KMS-11 (cell line): ENCODE results near the gene ITGB7.

Experiments
- H2AFZ ChIP-seq: fragments of 200-600 bp; sonication (generic); 2 replicates; pipeline ENCODE4 v1.6.1; 2016; ENCODE audit warnings: antibody characterized with exemption, mixed run types, low read depth
- H3K27ac ChIP-seq: fragments of 200-600 bp; sonication (generic); 2 replicates; pipeline ENCODE4 v1.6.1; 2016; ENCODE audit warnings: mild to moderate bottlenecking, mixed run types
- H3K27me3 ChIP-seq: fragments of 200-600 bp; sonication (generic); 2 replicates; pipeline ENCODE4 v1.6.1; 2017; ENCODE audit warnings: mild to moderate bottlenecking, low read depth, mixed run types, moderate library complexity; ENCODE audit not compliant: insufficient read depth
- H3K36me3 ChIP-seq: fragments of 200-600 bp; sonication (generic); 2 replicates; pipeline ENCODE4 v1.6.1; 2017; ENCODE audit warnings: mild to moderate bottlenecking, mixed run types; ENCODE audit not compliant: insufficient read depth
- H3K4me1 ChIP-seq: fragments of 200-600 bp; sonication (generic); 2 replicates; pipeline ENCODE4 v1.6.1; 2016; ENCODE audit warnings: mild to moderate bottlenecking, low read depth, mixed run types; ENCODE audit not compliant: poor library complexity, severe bottlenecking
- H3K4me2 ChIP-seq: fragments of 200-600 bp; sonication (generic); 2 replicates; pipeline ENCODE4 v1.7.0; 2016; ENCODE audit warnings: mild to moderate bottlenecking, mixed run types
- H3K4me3 ChIP-seq: fragments of 200-600 bp; sonication (generic); IDR thresholded peaks from 2 replicates; pipeline ENCODE4 v1.6.1; 2017; ENCODE audit warnings: low read depth, low read length, mixed read lengths; ENCODE audit not compliant: insufficient read depth
- H3K79me2 ChIP-seq: fragments of 200-600 bp; sonication (generic); 2 replicates; pipeline ENCODE4 v1.6.1; 2016; ENCODE audit warnings: low read depth, mixed run types; ENCODE audit not compliant: insufficient read depth
- H3K9ac ChIP-seq: fragments of 200-600 bp; sonication (generic); 2 replicates; pipeline ENCODE4 v1.6.1; 2016; ENCODE audit warnings: mild to moderate bottlenecking, mixed run types
- H4K20me1 ChIP-seq: fragments of 200-600 bp; sonication (generic); 2 replicates; pipeline ENCODE4 v1.6.1; 2016; ENCODE audit warnings: mild to moderate bottlenecking, mixed run types; ENCODE audit not compliant: insufficient read depth
- CTCF ChIP-seq: fragments of 200-600 bp; sonication (generic); conservative IDR thresholded peaks from 2 replicates; pipeline ENCODE4 v1.6.1; 2017; ENCODE audit warnings: low read depth, mild to moderate bottlenecking, antibody characterized with exemption, low read length, moderate library complexity, mixed read lengths

The ITGB7 gene

DNA sequence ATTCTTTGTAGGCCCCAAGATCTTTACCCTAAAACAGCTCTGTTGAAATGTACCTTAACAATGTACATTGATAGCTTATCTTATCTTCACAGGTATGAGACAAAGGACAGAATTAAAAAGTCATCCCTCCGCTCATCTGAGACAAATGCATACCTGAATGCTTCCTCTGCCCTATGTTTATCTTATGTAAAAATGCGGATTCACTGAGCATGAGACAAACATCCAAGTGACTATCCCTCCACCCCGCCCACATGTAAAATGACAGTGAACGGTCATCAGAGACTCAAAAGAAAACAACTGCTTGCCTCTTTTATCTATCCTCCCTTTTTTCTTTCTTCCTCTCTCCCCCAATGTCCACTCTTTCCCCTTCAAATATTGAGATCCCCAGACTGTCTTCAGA lies 63.7 kb downstream of the ITGB7 start:
- no peaks in the 10 kb centered on the region for H4K20me1 ChIP-seq
- no peak for TF ChIP-seq CTCF
- H3K36me3 ChIP-seq = no peaks in the 10 kb centered on the region
- H3K27me3 ChIP-seq = no peaks in the 10 kb centered on the region
- no peak overlapping the region for H3K9ac ChIP-seq
- no peak overlapping the region for H3K27ac ChIP-seq
- H3K4me2 ChIP-seq = no peak overlapping the region
- H3K4me1 ChIP-seq = peaks cover 10% of the 10 kb centered on the region
- no peak overlapping the region for H3K4me3 ChIP-seq
- no peaks in the 10 kb centered on the region for H3K79me2 ChIP-seq
- H2AFZ ChIP-seq = no peak overlapping the region
